Lower lobe of right lung (tissue), 2 donors: ENCODE data around the gene GCN1. TPM values are rescaled to one million over a fixed set of nuclear protein-coding genes. Genes with fewer than 3 reads are reported as not detected.

Experiments used
- ATAC-seq, 2 donors: fragments of 200-7000 bp; cut with Tn5 transposase; one replicate each; pipeline ENCODE4 v1.9.1; 2020 to 2022; ENCODE audit warnings: mild to moderate bottlenecking in 2 of 2, moderate library complexity in 2 of 2
- DNase-seq: peaks from one replicate; pipeline ENCODE4 v3.0.0-alpha.2; 2020
- H3K27ac ChIP-seq: fragments of 200-600 bp; one replicate; pipeline ENCODE4 v1.8.0; 2022
- H3K27me3 ChIP-seq: fragments of 200-600 bp; one replicate; pipeline ENCODE4 v1.8.0; 2022; ENCODE audit warnings: low read depth
- H3K36me3 ChIP-seq: fragments of 200-600 bp; one replicate; pipeline ENCODE4 v1.8.0; 2022; ENCODE audit warnings: mild to moderate bottlenecking
- H3K4me1 ChIP-seq: fragments of 200-600 bp; one replicate; pipeline ENCODE4 v1.8.0; 2022
- H3K4me3 ChIP-seq: fragments of 200-600 bp; one replicate; pipeline ENCODE4 v1.8.0; 2022; ENCODE audit warnings: mild to moderate bottlenecking
- H3K9me3 ChIP-seq: fragments of 200-600 bp; one replicate; pipeline ENCODE4 v1.8.0; 2022
- CTCF ChIP-seq: fragments of 200-600 bp; IDR thresholded peaks from one replicate; pipeline ENCODE4 v1.8.0; 2022; ENCODE audit warnings: antibody characterized with exemption, mild to moderate bottlenecking
- intact Hi-C: fragments of 100-400 bp; cut with DNase I; formaldehyde crosslinking; loops from one replicate; pipeline ENCODE4 v1.11.0; 2022
- total RNA-seq: library from RNA; stranded (reverse); fragmentation: NEBNext Ultra II Directional; extraction: Animal tissue kit (Norgen Biotek cat#: 25700); gene quantifications from one replicate; pipeline ENCODE4 v1.2.1, GENCODE V29; 2021
- donor health status: DM: no; HTN: yes; CAD: no; lungs with severe emphysema.

The GCN1 gene
- total RNA-seq, 1 donor from 2014 or later = 73.6 TPM

- H3K27me3 ChIP-seq = no peaks in the 10 kb centered on the region
- no peaks in the 10 kb centered on the region for H3K9me3 ChIP-seq
- intact Hi-C loops = no loop called here
- no peak for TF ChIP-seq CTCF
- H3K27ac ChIP-seq = no peak overlapping the region
- DNase-seq = no peak
- H3K4me3 ChIP-seq = no peak overlapping the region
- peaks cover 6% of the 10 kb centered on the region for H3K36me3 ChIP-seq
- H3K4me1 ChIP-seq = peaks cover 42% of the 10 kb centered on the region
- ATAC-seq = no peak
These were observed 75.1 kb downstream of the GCN1 start for GRCh38 chr12:120119271-120119973.

- intact Hi-C loops = no loop called here
- Histone ChIP-seq H3K4me1 (peaks cover 52% of the 10 kb centered on the region), H3K4me3 (peak overlapping the region; percentile 86), H3K27ac (no peak overlapping the region), H3K9me3 (no peaks in the 10 kb centered on the region), H3K27me3 (no peaks in the 10 kb centered on the region), H3K36me3 (peaks cover 15% of the 10 kb centered on the region)
- no peak for TF ChIP-seq CTCF
- ATAC-seq (no peak), DNase-seq (no peak)
These were observed 76.0 kb downstream of the GCN1 start for GRCh38 chr12:120118321-120119061.

GRCh38 chr12:120117961-120118320 is 76.6 kb downstream of the GCN1 start:
- H3K9me3 ChIP-seq = no peaks in the 10 kb centered on the region

GRCh38 chr12:120116792-120117651 is 77.5 kb downstream of the GCN1 start:
- ATAC-seq = peak; percentile 96 to 98
- Histone ChIP-seq H3K4me3 (peak overlapping the region; percentile 86), H3K36me3 (peaks cover 19% of the 10 kb centered on the region), H3K27me3 (no peaks in the 10 kb centered on the region), H3K27ac (peak overlapping the region; percentile 94), H3K4me1 (peaks cover 55% of the 10 kb centered on the region), H3K9me3 (no peaks in the 10 kb centered on the region)
- DNase-seq = peak; percentile 95
- TF ChIP-seq CTCF = no peak
- intact Hi-C loops = no loop called here

More at GRCh38 chr12:120117961-120118320, 76.6 kb downstream of the GCN1 start:
- DNase-seq (no peak), ATAC-seq (no peak)
- peak overlapping the region; percentile 94 for H3K27ac ChIP-seq
- H3K4me1 ChIP-seq = peaks cover 55% of the 10 kb centered on the region
- intact Hi-C loops = no loop called here
- TF ChIP-seq CTCF = no peak
- H3K36me3 ChIP-seq = peaks cover 19% of the 10 kb centered on the region
- H3K27me3 ChIP-seq = no peaks in the 10 kb centered on the region
- H3K4me3 ChIP-seq = peak overlapping the region; percentile 86

- Histone ChIP-seq H3K36me3 (peaks cover 19% of the 10 kb centered on the region), H3K9me3 (no peaks in the 10 kb centered on the region), H3K4me1 (peaks cover 56% of the 10 kb centered on the region), H3K4me3 (peak within 1 kb of the TSS; percentile 86), H3K27me3 (no peaks in the 10 kb centered on the region), H3K27ac (peak within 1 kb of the TSS; percentile 94)
- ATAC-seq (no peak), DNase-seq (no peak)
- no peak for TF ChIP-seq CTCF
- intact Hi-C loops = no loop called here
These were observed 78.1 kb downstream of the GCN1 start, which contains the start of gene RAB35 for GRCh38 chr12:120116441-120116791. Gene RAB35, minus strand, starts transcription at chr12:120116753. Its CDS starts 103 bp downstream, at chr12:120116650.
